ENCODE results near the gene IPO9. TPM values are rescaled to one million over a fixed set of nuclear protein-coding genes. Genes with fewer than 3 reads are reported as not detected.
A peak's percentile ranks its signal among the peaks of the same experiment; 100 is the strongest.

The IPO9 gene
- total and polyA plus RNA-seq, 8 donors, result 12.4 to 21.2 (median 16.3) TPM

- intact Hi-C loops (cut with DNase I), result no loop called here
- 83% methylated on average over 3 of the region's 3 CpGs for WGBS, 2 donors
- H3K4me1 ChIP-seq, result no peaks in the 10 kb centered on the region
Observed at GRCh38 chr1:201902198-201902597, 73.2 kb downstream of the IPO9 start.

GRCh38 chr1:201903135-201903534 lies 74.2 kb downstream of the IPO9 start:
- H3K9me3 ChIP-seq, result no peaks in the 10 kb centered on the region
- WGBS, 2 donors, result 70 to 89% methylated on average over 5 of the region's 5 CpGs
- H3K36me3 ChIP-seq, result no peaks in the 10 kb centered on the region
- intact Hi-C loops (cut with DNase I), result no loop called here
- TF ChIP-seq CTCF (IDR thresholded peaks at IDR 0.05), result no peak
- H3K4me1 ChIP-seq, result no peaks in the 10 kb centered on the region
- H3K27me3 ChIP-seq, result no peaks in the 10 kb centered on the region
- FAIRE-seq, result no peak
- no peak overlapping the region for H3K4me3 ChIP-seq
- no peak overlapping the region for H3K27ac ChIP-seq
- DNase-seq, result no peak
- ATAC-seq, result peak in 2 of 4 donors; percentile 30 to 57

More at GRCh38 chr1:201902198-201902597, 73.2 kb downstream of the IPO9 start:
- no peak for TF ChIP-seq CTCF (IDR thresholded peaks at IDR 0.05)
- Histone ChIP-seq H3K27ac (no peak overlapping the region), H3K9me3 (no peaks in the 10 kb centered on the region), H3K27me3 (no peaks in the 10 kb centered on the region), H3K4me3 (no peak overlapping the region), H3K36me3 (no peaks in the 10 kb centered on the region)
- ATAC-seq, result no peak
- no peak for FAIRE-seq
- no peak for DNase-seq

GRCh38 chr1:201904579-201904978 lies 75.6 kb downstream of the IPO9 start:
- Histone ChIP-seq H3K4me1 (no peaks in the 10 kb centered on the region), H3K9me3 (no peaks in the 10 kb centered on the region), H3K27ac (no peak overlapping the region), H3K27me3 (no peaks in the 10 kb centered on the region), H3K36me3 (no peaks in the 10 kb centered on the region), H3K4me3 (no peak overlapping the region)
- WGBS, 2 donors, result 64 to 67% methylated on average over 6 of the region's 6 CpGs
- no peak for DNase-seq
- peak; percentile 20 for FAIRE-seq
- ATAC-seq, result peak in 3 of 4 donors; percentile 46 to 70 (median 49)
- intact Hi-C loops (cut with DNase I), result no loop called here
- TF ChIP-seq CTCF (IDR thresholded peaks at IDR 0.05), result no peak

- intact Hi-C loops (cut with DNase I), result no loop called here
- H3K4me1 ChIP-seq, result no peaks in the 10 kb centered on the region
- H3K9me3 ChIP-seq, result no peaks in the 10 kb centered on the region
- no peak overlapping the region for H3K4me3 ChIP-seq
- DNase-seq (no peak), ATAC-seq (no peak), FAIRE-seq (no peak)
- no peaks in the 10 kb centered on the region for H3K27me3 ChIP-seq
- H3K27ac ChIP-seq, result no peak overlapping the region
- no peak for TF ChIP-seq CTCF (IDR thresholded peaks at IDR 0.05)
- WGBS, 2 donors, result 63 to 75% methylated on average over 6 of the region's 6 CpGs
- H3K36me3 ChIP-seq, result no peaks in the 10 kb centered on the region
Observed at GRCh38 chr1:201905234-201905890, 76.4 kb downstream of the IPO9 start.

GRCh38 chr1:201906336-201906735 lies 77.4 kb downstream of the IPO9 start:
- no peak overlapping the region for H3K4me3 ChIP-seq
- ATAC-seq, result no peak
- no peak overlapping the region for H3K27ac ChIP-seq
- WGBS, 2 donors, result 85 to 92% methylated on average over 3 of the region's 3 CpGs
- H3K36me3 ChIP-seq, result no peaks in the 10 kb centered on the region
- no peaks in the 10 kb centered on the region for H3K4me1 ChIP-seq
- no peak for DNase-seq
- H3K27me3 ChIP-seq, result no peaks in the 10 kb centered on the region
- no peaks in the 10 kb centered on the region for H3K9me3 ChIP-seq
- intact Hi-C loops (cut with DNase I), result no loop called here
- no peak for TF ChIP-seq CTCF (IDR thresholded peaks at IDR 0.05)
- FAIRE-seq, result no peak
